GM21737 (cell line): Measurements from ENCODE around the gene SPIN3.
A peak's percentile ranks its signal among the peaks of the same experiment; 100 is the strongest.
"Not testable (repeated sequence)": the region's sequence is repeated elsewhere in the genome, so short reads cannot be mapped to it uniquely, and the experiment has no call there.

Source experiments
- ATAC-seq: cut with Tn5 transposase; IDR thresholded peaks from one replicate; pipeline ENCODE4 v1.9.1; 2021; ENCODE audit warnings: mild to moderate bottlenecking, moderate library complexity; ENCODE audit not compliant: unreplicated experiment

SPIN3 gene

DNA sequence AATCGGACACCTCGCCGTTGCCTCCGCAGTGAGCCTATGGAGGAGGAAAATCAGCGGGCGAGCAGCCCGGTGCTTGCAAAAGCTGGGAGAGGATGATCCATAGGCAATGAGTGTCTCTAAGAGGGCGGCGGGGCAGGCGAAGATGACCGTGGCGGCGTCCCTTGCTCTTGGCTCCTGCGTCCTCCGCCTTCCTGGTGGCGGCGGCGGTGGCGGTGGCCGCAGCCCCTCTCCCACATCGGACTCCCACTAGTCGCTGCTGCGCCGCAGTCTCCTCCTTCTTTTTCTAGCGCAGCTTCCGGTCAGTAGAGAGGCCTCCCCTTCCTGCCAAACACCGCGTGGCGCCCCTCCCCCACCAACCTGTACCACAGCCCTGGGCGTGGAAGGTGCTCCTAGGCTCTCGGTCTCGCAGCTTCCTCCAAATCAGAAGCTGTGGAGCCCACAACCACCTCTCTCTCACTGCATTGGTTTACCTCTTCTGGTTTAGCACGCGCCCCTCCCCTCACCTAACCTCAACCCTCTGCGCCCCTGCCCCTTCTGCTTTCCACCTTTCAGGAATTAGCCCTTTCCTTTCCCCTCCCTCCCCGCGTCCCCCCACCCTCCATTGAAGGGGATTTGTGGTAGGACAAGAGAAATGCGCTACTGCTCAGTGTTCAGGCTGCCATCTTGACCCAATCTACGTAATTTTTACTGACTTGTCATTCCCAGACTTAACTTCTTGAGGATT is at the start of gene SPIN3:
Gene SPIN3, minus strand, starts transcription at position 271 of the 724 bp plus-strand sequence. CDS start 594 bp downstream, outside the sequence.
- ATAC-seq: peak; percentile 99

DNA sequence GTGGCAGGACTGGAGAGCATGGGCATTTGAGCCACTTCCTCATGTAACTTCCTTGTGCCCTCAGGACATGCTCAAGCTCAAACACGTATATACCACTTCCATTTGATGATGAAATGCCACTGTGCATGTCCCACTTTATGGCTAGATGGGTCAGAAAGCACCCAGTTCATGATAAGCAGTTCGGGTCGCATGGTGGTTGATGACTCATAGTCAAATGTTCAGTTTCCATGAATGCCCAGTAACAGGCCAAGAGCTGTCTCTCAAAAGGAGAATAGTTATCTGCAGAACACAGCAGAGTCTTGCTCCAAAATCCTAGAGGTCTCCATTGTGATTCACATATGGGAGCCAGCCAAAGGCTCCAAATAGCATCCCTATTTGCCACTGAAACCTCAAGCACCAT is 48.9 kb upstream of the SPIN3 start:
- ATAC-seq: no peak

DNA sequence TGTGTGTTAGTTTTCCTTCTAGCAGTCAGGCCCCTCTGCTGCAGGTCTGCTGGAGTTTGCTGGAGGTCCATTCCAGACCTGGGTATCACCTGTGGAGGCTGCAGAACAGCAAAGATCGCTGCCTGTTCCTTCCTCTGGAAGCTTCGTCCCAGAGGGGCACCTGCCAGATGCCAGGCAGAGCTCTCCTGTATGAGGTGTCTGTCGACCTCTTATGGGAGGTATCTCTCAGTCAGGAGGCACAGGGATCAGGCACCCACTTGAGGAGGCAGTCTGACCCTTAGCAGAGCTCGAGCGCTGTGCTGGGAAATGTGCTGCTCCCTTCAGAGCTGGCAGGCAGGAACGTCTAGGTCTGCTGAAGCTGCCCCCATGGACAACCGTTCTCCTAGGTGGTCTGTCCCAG is 41.9 kb upstream of the SPIN3 start:
- not testable (repeated sequence) for ATAC-seq

DNA sequence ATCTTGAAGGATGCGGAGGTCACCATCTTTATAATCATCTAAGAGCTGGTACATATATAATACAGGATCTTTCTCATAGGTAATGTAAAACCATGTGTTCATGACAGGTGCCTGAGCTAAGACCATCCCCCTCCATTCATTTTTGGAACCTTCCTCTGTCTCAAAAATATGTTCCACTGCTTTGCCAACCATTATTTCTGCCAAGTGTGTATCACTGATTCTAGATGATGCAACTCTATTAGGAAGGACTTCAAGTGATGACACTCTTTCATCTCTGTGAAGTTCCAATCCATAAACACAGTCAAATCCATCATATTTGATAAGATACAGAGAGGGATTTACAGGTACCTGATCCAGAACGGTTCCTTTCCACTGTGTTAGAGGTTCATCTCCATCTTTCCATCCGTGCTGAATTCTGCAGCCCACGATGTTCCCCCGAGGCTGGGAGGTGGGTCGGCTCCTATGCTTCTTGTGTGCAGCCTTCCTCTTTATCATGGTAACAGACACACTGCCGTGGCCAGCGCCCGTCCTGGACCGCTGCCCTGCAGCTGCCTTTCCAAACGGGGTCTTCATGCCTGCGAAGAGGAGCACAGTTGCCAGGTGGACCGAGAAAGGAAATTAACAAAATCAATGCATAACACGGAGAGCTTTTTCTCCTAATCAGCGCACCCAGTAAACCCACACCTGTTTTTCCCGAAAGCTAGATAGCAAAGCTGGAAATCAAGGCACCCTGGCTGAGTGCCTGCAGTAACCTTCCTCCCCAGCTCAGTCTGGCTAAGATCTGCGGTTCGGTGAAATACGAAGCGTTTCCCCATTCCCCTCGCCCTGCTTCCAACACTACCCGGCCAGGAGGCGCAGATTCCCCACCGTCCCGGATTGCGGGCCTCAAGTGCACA is 718 bp downstream of the SPIN3 start:
- no peak for ATAC-seq

DNA sequence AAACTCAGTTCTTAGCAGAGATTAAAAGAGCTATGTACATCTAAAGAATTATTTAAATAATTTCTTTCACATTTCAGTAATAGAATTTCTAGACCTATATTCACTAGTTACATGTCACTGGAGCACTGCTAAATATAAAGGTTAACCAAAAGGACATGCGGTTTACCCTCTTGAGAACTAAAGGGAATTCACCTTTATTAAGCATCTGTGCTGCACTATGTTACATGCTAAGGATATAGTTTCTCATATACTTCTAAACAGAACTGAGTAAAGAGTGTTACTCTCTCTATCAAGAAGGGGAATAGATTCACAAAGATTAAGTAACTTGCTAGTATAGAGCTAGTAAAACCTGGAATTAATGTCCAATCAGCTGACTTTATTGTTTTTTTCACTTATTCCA is 7.6 kb downstream of the SPIN3 start:
- no peak for ATAC-seq

DNA sequence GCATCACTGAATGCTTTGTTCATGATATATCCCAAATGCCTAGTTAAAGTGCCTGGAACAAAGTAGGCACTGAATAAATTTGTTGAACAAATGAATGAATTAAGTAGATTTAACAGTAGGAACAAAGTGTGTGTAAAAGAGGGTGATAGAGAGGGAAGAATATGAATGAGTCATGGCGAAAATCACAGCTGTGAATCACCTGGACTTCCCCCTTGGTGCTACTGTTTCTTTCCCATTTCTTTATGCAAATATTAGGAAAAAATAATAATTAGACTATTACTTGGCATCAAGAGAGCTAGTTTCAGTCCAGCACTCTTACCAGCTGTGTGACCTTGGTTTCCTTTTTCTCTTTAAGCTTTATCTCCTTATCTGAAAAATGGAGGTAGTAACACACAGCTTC is 9.2 kb downstream of the SPIN3 start:
- ATAC-seq: no peak

DNA sequence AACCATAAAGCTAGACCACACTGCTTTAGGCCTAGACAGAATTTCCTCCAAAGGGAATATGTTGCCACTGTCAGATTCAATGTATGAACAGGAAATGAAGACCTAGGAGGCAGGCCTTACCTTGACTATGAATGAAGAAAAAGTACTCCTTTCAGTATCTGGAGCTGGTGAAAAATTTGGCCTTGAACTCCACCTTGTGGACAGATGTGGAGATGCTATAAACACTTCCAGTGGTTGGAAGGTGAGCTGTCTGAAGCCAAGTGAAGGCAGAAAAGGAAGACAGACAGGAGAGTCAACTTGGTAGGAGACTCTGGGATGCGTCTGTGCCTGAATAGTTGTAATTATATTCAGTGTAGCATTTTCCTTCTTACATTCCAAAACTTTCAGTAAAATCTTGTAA is 17.2 kb downstream of the SPIN3 start:
- peak; percentile 76 for ATAC-seq

DNA sequence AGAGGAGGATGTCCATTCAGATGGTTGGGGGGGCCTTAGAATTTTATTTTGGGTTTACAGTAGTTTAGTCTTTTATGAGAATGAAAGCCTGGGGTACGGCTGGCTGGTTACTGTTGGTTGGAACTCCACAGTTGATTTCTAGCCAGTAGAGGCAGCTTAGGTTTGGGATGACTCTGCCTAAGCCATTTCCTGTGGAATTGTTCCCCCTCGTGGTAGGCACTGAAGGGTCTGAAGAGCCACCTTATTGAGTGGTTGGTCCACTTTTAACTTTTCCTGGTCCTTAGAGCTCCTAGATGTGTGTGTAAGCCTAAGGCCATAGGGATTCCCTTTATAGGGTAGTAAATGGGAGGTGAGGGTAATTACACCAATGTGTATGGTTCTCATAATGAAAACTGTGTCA is 19.7 kb downstream of the SPIN3 start:
- no peak for ATAC-seq

DNA sequence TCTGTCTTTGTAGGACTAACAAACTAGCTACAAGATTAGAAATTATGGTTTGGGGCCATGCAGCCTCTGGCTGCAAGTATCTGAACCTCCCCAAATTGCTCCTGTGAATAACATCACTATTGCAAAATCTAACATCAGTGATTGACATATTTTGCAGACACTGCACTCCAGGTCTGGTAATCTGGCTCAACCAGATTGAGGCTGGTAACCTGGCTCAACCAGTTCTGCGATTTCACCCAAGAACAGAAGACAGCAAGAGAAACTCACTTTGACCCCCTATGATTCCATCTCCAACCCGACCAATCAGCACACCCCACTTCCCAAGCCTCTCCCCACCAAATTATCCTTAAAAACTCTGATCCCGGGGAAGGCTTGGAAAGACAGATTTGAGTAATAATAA is 20.9 kb downstream of the SPIN3 start:
- no peak for ATAC-seq

DNA sequence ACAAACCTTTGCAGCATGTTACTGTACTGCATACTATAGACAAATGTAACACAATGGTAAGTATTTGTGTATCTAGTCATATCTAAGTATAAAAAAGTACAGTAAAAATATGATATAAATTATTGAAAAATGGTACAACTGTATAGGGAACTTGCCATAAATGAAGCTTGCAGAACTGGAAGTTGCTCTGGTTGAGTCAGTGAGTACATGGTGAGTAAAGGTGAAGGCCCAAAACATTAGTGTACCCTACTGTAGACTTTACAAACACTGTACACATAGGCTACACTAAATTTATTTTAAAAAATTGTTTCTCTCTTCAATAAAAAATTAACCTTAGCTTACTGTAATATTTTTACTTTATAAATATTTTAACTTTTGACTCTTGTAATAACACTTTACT is 25.8 kb downstream of the SPIN3 start:
- ATAC-seq: no peak

DNA sequence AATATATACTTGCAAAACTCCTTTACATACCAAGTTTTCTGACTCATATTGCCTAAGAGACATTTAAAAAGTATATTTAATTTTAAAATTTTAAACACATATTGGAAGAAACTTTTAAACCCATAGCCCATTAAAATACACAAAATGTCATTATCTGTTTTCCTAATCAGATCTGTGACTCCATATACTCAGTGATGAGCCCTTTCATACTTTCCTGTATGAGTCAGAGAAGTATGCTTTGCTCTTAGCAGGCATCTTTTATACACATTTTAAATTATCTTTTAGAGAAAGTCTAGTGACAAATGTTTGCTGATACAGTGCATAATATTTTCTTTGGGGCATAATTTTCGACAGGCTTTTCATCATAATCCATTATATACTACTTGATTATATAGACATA is 26.4 kb downstream of the SPIN3 start:
- ATAC-seq: no peak

DNA sequence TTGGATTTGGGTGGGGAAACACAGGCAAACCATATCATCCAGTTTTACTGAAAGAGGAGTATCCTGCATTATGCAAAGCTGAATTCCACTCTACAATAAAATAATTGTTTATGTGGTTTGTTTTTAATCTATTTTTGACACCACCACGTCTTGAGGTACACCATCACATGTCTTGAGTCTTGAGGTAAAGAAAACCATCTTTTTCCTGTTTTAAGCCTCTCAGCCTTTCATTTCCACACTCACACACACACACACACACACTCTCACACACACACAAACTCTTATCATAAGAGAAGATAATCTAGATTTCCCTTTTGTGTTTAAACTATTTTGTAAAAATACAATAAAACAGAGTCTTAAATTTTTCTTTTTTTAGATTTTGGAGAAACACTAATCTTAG is 32.0 kb downstream of the SPIN3 start:
- no peak for ATAC-seq

DNA sequence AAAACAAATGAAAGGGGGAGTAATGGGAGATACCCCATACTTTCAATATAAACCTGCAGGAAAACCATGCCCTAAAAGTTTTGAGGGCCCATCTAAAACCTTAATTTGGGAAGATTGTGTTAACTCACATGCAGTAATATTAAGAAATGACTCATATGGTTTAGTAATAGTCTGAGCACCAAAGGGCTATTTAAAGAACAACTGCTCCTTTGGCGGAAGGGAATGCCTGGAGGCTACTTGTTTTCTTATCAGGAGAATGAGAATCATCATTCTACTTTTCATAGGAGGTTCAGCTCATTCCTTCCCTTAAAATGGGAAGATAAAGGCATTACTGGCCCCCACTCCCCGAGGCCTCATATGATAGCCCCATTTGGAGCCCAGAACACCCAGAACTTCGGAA is 47.6 kb downstream of the SPIN3 start:
- ATAC-seq: no peak

DNA sequence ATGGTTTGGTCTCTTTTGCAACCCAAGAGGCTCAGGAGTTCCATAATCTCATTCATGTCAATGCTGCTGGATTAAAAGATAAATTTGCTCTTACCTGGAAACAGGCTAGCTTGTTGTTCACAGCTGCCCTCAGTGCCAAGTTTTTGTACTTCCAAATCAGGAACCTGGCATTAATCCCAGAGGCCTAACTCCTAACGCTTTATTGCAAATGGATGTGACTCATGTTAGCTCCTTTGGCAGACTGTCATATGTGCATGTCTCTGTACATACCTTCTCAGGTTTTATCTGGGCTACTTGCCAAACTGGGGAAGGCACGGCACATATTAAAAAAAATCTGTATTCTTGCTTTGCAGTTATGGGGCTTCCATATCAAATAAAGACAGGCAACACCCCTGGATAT is 49.1 kb downstream of the SPIN3 start:
- ATAC-seq: not testable (repeated sequence)

DNA sequence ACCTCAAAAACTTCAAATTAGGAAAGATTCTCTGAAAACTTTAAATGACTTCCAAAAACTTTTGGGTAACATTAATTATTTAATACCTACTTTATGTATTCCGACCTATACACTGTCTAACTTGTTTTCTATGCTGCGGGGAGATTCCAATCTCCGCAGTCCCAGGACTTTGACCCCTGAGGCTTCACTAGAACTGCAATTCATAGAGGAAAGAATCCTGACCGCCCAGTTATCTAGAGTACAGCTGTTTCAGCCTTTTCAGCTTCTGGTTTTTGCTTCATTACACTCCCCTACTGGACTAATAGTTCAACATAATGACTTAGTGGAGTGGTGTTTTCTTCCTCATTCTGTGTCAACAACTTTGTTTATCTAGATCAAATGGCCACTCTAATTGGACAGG is 50.1 kb downstream of the SPIN3 start:
- not testable (repeated sequence) for ATAC-seq

DNA sequence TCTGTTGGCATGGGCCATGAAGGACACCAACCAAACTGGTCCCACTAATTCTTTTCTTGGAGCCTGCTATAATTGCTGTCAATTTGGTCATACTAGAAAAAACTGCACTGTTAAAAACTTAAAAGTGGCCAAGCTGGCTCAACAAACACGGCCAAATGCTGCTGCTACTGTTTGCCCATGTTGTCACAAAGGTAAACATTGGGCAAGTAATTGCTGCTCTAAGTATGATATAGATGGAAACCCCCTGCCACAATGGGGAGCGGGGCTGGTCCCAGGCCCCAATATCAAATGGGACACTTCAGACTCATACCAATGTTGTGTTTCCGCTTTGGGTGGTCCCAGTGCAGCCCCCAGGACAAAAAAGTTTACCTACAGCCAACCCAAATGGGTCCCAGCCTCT is 52.1 kb downstream of the SPIN3 start:
- no peak for ATAC-seq
